Left lung (tissue), 10 donors: ENCODE results near the gene FNDC3B. TPM values are rescaled to one million over a fixed set of nuclear protein-coding genes. Genes with fewer than 3 reads are reported as not detected.

Experiments
- ATAC-seq: fragments of 200-7000 bp; cut with Tn5 transposase; one replicate; pipeline ENCODE4 v1.9.1; 2020; ENCODE audit warnings: moderate library complexity
- DNase-seq, 4 donors: peaks; one replicate each; pipeline ENCODE4 v3.0.0-alpha.2; 2013 to 2020
- H3K27ac ChIP-seq, 2 donors: fragments of 200-600 bp; sonication (generic) in 1 of 2; one replicate each; pipeline versions ENCODE4 v1.5.0 to v1.8.0; 2020 to 2021
- H3K27me3 ChIP-seq, 2 donors: fragments of 200-600 bp; sonication (generic) in 1 of 2; one replicate each; pipeline versions ENCODE4 v1.5.0 to v1.8.0; 2020 to 2021
- H3K36me3 ChIP-seq, 2 donors: fragments of 200-600 bp; sonication (generic) in 1 of 2; one replicate each; pipeline versions ENCODE4 v1.5.0 to v1.8.0; 2020 to 2021
- H3K4me1 ChIP-seq, 2 donors: fragments of 200-600 bp; one replicate each; pipeline ENCODE4 v1.8.0; 2021
- H3K4me3 ChIP-seq, 2 donors: fragments of 200-600 bp; sonication (generic) in 1 of 2; one replicate each; pipeline versions ENCODE4 v1.5.0 to v1.8.0; 2020 to 2021; ENCODE audit warnings: mild to moderate bottlenecking in 1 of 2
- H3K9me3 ChIP-seq, 2 donors: fragments of 200-600 bp; sonication (generic) in 1 of 2; one replicate each; pipeline versions ENCODE4 v1.5.0 to v1.8.0; 2020 to 2021
- CTCF ChIP-seq, 2 donors: fragments of 200-600 bp; sonication (generic) in 1 of 2; IDR thresholded peaks; one replicate each; pipeline versions ENCODE4 v1.5.0 to v1.8.0; 2021; ENCODE audit warnings: antibody characterized with exemption in 2 of 2
- intact Hi-C, 2 donors: fragments of 100-400 bp; cut with DNase I; formaldehyde crosslinking; loops; one replicate each; pipeline versions ENCODE4 v1.11.2 to v1.14.2; 2022
- polyA plus RNA-seq, 6 donors: library from polyadenylated mRNA; unstranded; fragments of 120-200 nt; gene quantifications; one replicate each; pipeline ENCODE4 v1.2.1, GENCODE V29; 2013; ENCODE audit not compliant: insufficient read length in 6 of 6
- total RNA-seq, 2 donors: library from RNA; stranded (reverse); fragmentation: NEBNext Ultra II Directional; extraction: Animal tissue kit (Norgen Biotek cat#: 25700); gene quantifications; one replicate each; pipeline ENCODE4 v1.2.1, GENCODE V29; 2021
- donor health status: DM: no; HTN: yes; CAD: no.
- donor health status: DM: no; HTN: no; CAD: no.

Gene FNDC3B
- total and polyA plus RNA-seq, 8 donors = 35.2 to 185 (median 42.3) TPM

GRCh38 chr3:172391592-172392302 is 352.4 kb downstream of the FNDC3B start:
- ATAC-seq (peak; percentile 23), DNase-seq (peak in 2 of 4 donors; percentile 14 to 27)
- Histone ChIP-seq H3K4me1 (no peaks in the 10 kb centered on the region), H3K27me3 (no peaks in the 10 kb centered on the region), H3K9me3 (no peaks in the 10 kb centered on the region), H3K4me3 (no peak overlapping the region), H3K36me3 (peaks cover 0 to 14% of the 10 kb centered on the region in 2 donors), H3K27ac (no peak overlapping the region)
- intact Hi-C loops = no loop called here
- no peak for TF ChIP-seq CTCF (IDR thresholded peaks at IDR 0.05)

- Histone ChIP-seq H3K27me3 (no peaks in the 10 kb centered on the region), H3K4me1 (no peaks in the 10 kb centered on the region), H3K36me3 (peaks cover 0 to 28% of the 10 kb centered on the region in 2 donors), H3K4me3 (no peak overlapping the region), H3K9me3 (no peaks in the 10 kb centered on the region), H3K27ac (no peak overlapping the region)
- ATAC-seq (no peak), DNase-seq (no peak)
- intact Hi-C loops = no loop called here
- no peak for TF ChIP-seq CTCF (IDR thresholded peaks at IDR 0.05)
Measured at GRCh38 chr3:172394692-172395091, 355.3 kb downstream of the FNDC3B start.

GRCh38 chr3:172396400-172396799 is 357.0 kb downstream of the FNDC3B start:
- Histone ChIP-seq H3K4me3 (no peak overlapping the region), H3K4me1 (no peaks in the 10 kb centered on the region), H3K9me3 (no peaks in the 10 kb centered on the region), H3K27ac (no peak overlapping the region), H3K36me3 (peaks cover 0 to 43% of the 10 kb centered on the region in 2 donors), H3K27me3 (no peaks in the 10 kb centered on the region)
- TF ChIP-seq CTCF (IDR thresholded peaks at IDR 0.05) = no peak
- ATAC-seq = no peak
- intact Hi-C loops = no loop called here
- no peak for DNase-seq

DNA sequence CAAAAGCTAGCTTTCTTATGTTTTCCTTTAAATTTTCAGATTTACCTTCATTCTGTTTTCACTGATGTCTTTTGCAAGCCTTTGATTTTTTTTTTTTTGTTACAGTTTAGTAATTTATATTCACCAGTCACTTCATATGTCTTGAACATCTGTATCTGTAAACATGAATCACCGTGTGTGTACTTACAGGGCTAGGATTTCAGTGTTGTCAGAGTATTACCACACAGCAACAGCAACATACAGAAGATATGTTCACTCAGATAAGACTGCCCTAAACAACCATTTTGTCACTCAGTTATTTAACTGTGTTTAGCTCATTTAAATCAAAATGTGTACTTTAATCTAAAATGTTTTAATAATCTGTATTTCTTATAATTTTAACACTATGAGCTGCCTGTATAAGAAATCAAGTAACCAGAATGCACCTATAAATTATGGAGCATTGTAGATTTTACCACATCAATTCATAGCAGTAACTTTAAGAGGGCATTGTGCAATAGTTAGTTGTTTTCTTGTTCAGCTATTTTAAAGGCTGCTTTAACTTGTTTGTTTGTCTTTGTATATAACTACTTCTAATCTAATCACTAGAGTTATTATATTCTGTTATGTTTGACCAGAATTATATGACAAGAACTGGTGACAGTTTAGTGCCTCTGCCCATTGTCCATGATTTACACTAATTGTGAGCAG is 358.5 kb downstream of the FNDC3B start:
- no peaks in the 10 kb centered on the region for H3K4me1 ChIP-seq
- no peak overlapping the region for H3K4me3 ChIP-seq
- H3K27me3 ChIP-seq = no peaks in the 10 kb centered on the region
- no peak overlapping the region for H3K27ac ChIP-seq
- ATAC-seq (no peak), DNase-seq (no peak)
- intact Hi-C loops = no loop called here
- peaks cover 0 to 56% of the 10 kb centered on the region in 2 donors for H3K36me3 ChIP-seq
- no peaks in the 10 kb centered on the region for H3K9me3 ChIP-seq
- TF ChIP-seq CTCF (IDR thresholded peaks at IDR 0.05) = no peak

GRCh38 chr3:172398484-172398883 is 359.1 kb downstream of the FNDC3B start:
- intact Hi-C loops = no loop called here

More at GRCh38 chr3:172398484-172398883, 359.1 kb downstream of the FNDC3B start:
- no peak for TF ChIP-seq CTCF (IDR thresholded peaks at IDR 0.05)
- ATAC-seq = no peak
- H3K4me3 ChIP-seq = no peak overlapping the region
- H3K4me1 ChIP-seq = no peaks in the 10 kb centered on the region
- H3K27me3 ChIP-seq = no peaks in the 10 kb centered on the region
- no peaks in the 10 kb centered on the region for H3K9me3 ChIP-seq
- H3K36me3 ChIP-seq = peaks cover 0 to 56% of the 10 kb centered on the region in 2 donors
- no peak overlapping the region for H3K27ac ChIP-seq
- DNase-seq = no peak
